ENCODE results near the gene IL19.

- TF ChIP-seq CTCF (IDR thresholded peaks at IDR 0.05; ENCODE audit: insufficient read depth, low read length) (no peak), POLR2AphosphoS5 (IDR thresholded peaks at IDR 0.05; ENCODE audit: low read depth) (no peak), GABPA (IDR thresholded peaks at IDR 0.05; ENCODE audit: low read depth) (no peak)
Observed at GRCh38 chr1:206886831-206887230, 116.3 kb downstream of the IL19 start.
